Measurements from ENCODE around the gene PLOD1.

DNA sequence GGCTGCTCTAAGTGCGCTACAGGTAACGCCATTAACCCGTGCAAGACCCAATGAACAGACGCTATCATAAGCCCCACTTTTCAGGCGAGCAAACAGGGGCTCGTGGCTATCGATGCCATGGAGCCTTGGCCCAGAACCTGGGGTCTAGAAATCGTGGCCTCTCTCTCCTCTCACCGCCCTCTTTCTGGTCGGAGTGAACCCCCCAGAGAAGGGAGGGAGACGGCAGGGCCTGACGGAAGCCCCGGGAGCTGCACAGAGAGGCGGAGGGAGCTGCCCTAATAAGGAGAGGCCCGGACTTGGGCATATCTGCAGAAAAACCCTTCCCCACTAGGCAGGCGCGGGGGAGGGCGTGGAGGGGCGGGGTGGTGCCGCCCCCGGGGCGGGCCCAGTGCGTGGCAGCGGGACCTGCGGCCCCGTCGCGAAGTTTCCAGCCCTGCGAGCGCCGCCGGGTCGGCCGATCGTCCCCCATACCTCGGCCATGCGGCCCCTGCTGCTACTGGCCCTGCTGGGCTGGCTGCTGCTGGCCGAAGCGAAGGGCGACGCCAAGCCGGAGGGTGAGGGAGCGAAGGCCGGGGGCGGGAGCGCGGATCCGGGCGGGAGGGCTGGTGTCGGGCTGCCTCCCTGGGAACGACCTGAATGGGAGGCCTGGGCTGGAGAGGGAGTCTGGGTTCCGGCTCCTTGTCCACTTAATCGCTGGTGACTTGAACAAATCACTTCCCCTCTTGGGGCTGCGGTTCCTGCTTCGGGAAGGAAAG lies at the start of gene PLOD1:
- TF ChIP-seq, protein P1, sequence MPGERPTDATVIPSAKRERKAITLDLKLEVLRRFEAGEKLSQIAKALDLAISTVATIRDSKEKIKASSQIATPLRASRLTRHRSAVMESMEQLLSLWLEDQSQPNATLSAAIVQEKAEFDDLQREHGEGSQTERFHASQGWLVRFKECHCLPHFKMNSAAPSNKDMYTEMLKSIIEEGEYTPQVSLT (CRISPR knock-in tag; IDR thresholded peaks at IDR 0.05; ENCODE audit: borderline replicate concordance, low read depth): no peak
- TF ChIP-seq RNF2 (conservative IDR thresholded peaks at IDR 0.05; ENCODE audit: low read depth): no peak
- TF ChIP-seq ATF3 (CRISPR knock-in tag; IDR thresholded peaks at IDR 0.05): peak; percentile 62; the same call in 1 of the 2 replicates
- TF ChIP-seq ZNF780A (CRISPR knock-in tag; IDR thresholded peaks at IDR 0.05): peak; percentile 82; the same call in 1 of the 2 replicates
- no peak; the same call in 1 of the 2 replicates for TF ChIP-seq ZNF281 (CRISPR knock-in tag; IDR thresholded peaks at IDR 0.05; ENCODE audit: borderline replicate concordance)
